Glomerular visceral epithelial cell (primary cell): Measurements from ENCODE around the gene TSPYL4.

Experiments
- DNase-seq: peaks from one replicate; pipeline ENCODE4 v3.0.0-alpha.2; 2016; ENCODE audit errors: extremely low spot score

The TSPYL4 gene

GRCh38 chr6:116229287-116229913 lies 24.5 kb downstream of the TSPYL4 start:
- DNase-seq = no peak

GRCh38 chr6:116223355-116223754 lies 30.5 kb downstream of the TSPYL4 start:
- DNase-seq = no peak

DNA sequence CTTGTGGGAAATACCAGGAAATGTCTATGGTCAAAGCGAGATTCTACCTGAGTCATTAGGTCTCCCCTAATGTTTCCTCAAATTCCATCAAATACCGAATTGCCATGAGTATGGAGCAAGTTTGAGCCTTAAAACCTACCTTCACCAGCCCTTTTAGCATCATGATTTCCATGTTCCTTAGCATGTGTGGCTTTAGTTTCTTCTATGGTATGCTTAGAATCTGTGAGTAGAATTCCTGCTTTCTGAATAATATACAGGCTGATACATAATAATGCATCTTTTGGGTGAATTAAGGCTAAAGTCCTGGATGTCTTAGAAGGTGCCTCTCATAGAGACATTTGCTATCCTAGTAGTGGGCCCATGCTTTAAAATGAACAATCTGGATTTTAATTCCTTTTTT lies 32.0 kb downstream of the TSPYL4 start:
- DNase-seq = no peak

- DNase-seq = no peak
Observed at GRCh38 chr6:116221067-116221466, 32.8 kb downstream of the TSPYL4 start.

GRCh38 chr6:116218866-116219265 lies 35.0 kb downstream of the TSPYL4 start:
- DNase-seq = no peak

- DNase-seq = no peak
Observed at GRCh38 chr6:116218172-116218633, 35.7 kb downstream of the TSPYL4 start.

DNA sequence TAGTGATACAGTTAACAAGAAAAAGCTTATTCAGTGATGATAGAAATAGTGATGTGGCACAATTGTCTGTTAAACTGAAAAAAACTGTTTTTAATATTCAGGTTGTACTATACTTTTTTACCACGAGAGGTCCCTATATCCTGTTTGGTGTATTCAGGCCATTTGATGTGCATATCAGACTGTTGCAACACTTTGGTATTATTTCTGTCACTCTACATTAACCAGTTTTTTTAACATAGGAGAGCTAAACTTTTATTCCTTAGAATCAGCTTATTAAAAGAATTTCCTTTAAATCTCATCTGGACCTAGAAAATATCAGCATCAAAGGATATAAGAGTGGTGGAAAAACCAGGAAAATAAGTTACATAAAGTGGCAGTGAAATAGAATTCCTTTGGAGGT lies 36.8 kb downstream of the TSPYL4 start:
- peak; percentile 30 for DNase-seq

GRCh38 chr6:116215414-116215813 lies 38.5 kb downstream of the TSPYL4 start:
- DNase-seq = no peak

DNA sequence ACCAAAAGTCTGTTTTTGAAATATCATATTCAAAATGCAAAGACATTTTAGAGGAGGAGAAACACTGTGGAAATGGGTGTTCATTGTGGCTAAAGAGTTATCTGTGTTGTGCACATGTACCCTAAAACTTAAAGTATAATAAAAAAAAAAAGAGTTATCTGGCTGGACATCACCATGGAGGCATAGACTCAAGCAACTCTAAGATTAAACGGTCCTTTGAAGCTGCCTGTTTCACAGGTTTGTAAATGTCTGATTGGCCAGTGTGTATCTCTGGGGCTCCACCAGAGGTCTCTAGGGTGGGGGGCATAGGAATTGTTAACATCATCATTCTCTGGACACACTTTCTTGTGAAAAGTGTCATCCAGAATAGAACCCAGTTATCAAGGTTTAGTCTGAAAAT lies 39.2 kb downstream of the TSPYL4 start:
- no peak for DNase-seq

DNA sequence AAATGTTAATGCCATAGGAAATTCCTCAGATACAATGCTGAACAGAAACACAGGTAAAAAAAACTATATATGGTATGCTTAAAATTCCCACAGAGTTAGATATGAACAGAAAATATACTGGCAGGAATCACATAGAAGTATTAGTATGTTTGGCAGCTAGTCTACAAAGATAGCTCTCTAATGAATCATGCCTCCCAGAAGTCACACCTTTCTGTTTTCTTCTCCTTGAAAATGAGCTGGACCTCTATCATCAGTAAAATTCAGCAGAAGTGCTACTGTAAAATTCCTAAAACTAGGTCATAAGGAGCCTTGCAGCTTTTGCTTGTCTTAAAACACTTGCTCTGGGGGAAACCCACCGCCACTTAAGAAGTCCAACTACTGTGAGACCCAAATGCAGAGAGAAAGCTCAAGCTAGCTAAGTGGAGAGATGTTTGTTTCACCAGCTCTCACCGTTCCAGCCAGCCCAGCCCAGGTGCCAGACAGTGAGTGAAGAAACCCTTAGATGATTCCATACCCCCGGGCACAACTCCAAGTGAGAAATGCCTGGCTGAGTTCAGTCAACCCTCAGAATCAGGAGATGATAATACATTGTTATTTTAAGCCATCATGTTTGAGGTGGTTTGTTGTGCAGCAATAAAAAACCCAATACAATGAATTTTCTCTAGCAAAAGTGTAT lies 43.0 kb downstream of the TSPYL4 start:
- DNase-seq = peak; percentile 88

DNA sequence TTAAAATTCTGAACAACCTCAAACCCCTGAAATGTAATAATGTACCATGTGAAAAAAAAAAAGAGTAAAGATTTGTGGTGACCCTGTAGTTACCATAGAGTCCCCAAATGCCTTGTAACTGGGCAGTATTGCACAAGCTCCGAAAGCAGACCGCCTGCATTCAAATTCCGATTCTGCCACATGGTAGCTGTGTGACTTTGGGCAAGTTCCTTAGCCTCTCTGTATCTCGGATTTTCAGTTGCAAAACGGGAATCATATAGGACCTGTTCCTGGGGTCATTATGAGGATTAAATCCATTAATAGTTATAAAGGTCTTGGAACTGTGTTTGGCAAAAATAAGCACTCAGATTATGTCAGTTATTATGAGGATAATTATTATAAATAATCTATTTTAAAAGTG lies 43.6 kb downstream of the TSPYL4 start:
- no peak for DNase-seq

- DNase-seq = no peak
Observed at GRCh38 chr6:116208056-116208785, 45.7 kb downstream of the TSPYL4 start.

GRCh38 chr6:116206231-116206903 lies 47.5 kb downstream of the TSPYL4 start:
- no peak for DNase-seq

GRCh38 chr6:116205281-116205680 lies 48.6 kb downstream of the TSPYL4 start:
- DNase-seq = no peak

GRCh38 chr6:116201538-116201937 lies 52.3 kb downstream of the TSPYL4 start:
- no peak for DNase-seq

DNA sequence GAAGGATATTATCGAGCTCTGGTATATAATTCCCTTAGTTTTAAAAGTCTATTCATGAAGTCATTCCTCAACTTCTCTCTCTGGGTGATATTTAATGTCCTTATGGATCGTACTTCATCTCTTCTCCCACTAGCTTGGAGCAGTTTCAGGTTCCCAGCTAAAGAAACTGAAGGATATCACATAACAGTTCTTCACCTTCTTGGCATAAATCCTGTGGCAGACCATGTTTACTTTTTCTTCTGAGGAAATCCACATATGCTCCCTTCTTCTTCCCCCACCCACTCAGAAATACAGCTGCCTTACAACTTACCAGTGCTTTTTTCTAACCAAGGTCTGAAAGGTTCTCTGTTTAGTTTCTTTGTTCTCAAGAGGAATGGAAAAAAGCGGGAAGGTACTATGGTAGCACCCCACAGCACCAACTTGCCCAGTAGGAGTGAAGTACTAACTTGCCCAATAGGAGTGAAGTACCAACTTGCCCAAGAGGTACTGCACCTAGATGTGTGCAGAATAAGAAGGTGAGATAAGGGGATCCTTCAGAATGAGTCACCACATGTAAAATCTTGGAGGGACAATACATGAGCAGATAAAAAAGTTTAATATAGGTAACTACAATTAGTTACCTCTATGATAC lies 53.1 kb downstream of the TSPYL4 start:
- no peak for DNase-seq
